NCI-H146 (cell line): ENCODE data around the gene MYMX.
A peak's percentile ranks its signal among the peaks of the same experiment; 100 is the strongest.

Experiments
- DNase-seq: peaks from one replicate; lab custom pipeline; 2025; lab: John Stamatoyannopoulos, UW

The MYMX gene

DNA sequence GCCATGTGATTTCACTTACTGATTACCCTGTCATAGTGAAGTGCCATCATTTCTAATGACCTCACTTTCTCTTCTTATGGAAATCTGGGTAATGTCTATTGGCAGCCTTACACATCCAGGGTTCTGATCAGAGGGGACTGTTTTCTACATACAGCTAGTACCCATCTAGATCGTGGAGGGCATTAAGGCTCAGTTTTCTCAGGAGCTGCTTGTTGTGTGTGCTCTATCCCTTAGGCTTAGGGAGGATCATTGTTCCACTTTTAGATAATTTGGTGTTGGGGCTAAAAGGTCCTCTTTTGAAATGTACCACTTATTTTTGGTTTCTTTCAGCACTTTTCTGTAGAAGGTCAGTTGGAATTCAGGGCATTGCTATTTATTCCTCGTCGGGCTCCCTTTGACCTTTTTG is 34.0 kb downstream of the MYMX start:
- no peak for DNase-seq

DNA sequence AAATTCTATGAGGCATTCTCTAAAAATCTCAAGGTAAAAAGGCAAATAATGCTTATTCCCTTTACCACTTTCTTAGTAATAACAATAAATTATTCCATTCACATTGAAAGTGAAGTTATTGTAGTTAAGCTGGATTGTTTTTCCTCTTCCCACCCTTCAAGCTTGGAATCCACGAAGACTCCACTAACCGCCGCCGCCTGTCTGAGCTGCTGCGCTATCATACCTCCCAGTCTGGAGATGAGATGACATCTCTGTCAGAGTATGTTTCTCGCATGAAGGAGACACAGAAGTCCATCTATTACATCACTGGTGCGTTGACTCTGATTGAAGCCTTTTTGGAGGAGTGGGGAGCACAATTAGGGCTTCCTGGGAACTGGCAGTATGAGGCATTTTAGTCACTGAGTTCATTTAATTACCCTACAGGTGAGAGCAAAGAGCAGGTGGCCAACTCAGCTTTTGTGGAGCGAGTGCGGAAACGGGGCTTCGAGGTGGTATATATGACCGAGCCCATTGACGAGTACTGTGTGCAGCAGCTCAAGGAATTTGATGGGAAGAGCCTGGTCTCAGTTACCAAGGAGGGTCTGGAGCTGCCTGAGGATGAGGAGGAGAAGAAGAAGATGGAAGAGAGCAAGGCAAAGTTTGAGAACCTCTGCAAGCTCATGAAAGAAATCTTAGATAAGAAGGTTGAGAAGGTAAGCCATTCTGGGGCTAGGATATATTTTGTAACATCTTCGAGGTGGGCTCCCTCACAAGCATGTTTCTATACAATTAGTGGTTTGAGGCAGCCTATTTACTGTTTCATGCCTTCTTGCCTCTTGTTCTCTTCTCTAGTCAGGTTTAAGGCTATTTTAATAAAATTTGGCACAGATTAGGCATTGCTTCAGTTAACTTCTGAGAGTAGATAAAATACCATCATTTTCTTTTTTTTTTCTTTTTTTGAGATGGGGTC is 35.1 kb downstream of the MYMX start:
- no peak for DNase-seq

GRCh38 chr6:44253307-44254101 is 36.8 kb downstream of the MYMX start:
- DNase-seq: peak; percentile 52

GRCh38 chr6:44254191-44255104 is 37.7 kb downstream of the MYMX start:
- no peak for DNase-seq

DNA sequence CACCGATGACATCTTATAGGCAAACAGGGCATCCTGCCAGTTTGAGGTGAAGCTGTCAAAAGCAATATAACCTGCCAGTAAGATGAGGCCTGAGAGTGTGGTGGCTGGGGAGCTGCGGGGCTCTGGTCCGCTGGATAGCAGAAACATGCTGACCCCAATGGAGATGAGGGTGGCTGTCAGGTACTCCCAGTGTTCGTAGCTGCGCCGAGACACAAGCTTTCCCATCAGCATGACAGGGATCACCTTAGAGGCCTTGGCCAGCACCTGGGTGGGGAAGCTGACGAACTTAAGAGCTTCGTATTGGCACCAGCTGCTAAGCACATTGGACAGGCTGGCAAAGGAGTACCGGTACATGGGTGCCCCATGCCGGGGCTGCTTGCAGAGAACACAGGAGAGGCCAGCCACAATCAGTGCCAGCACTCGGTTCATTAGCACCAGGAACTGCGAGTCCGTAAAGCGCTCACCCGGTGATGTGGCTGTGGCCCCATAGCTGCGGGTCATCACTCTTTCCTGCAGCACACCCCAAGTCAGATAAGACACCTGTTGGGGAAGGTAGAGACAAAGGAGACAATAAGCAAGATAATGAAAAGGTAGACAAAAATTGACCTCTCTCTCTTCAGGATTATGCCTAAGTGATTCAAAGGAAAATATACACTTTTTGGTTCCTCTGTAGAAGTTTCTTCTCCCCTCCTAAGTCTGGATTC is 38.5 kb downstream of the MYMX start:
- no peak for DNase-seq

- no peak for DNase-seq
Measured at GRCh38 chr6:44255871-44256774, 39.4 kb downstream of the MYMX start.

DNA sequence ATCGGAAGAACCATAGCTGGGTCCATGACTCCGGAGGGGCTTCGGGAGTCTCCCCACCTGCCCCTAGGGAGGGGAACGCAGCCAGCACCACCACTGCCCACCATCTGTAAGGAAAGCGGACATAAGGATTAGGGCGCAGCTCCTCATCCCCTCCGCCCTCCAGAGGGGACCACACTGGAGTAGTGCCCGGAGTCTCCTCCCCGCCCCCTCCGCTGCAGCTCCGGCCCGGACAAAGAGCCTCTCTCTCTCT is 40.0 kb downstream of the MYMX start:
- DNase-seq: no peak

DNA sequence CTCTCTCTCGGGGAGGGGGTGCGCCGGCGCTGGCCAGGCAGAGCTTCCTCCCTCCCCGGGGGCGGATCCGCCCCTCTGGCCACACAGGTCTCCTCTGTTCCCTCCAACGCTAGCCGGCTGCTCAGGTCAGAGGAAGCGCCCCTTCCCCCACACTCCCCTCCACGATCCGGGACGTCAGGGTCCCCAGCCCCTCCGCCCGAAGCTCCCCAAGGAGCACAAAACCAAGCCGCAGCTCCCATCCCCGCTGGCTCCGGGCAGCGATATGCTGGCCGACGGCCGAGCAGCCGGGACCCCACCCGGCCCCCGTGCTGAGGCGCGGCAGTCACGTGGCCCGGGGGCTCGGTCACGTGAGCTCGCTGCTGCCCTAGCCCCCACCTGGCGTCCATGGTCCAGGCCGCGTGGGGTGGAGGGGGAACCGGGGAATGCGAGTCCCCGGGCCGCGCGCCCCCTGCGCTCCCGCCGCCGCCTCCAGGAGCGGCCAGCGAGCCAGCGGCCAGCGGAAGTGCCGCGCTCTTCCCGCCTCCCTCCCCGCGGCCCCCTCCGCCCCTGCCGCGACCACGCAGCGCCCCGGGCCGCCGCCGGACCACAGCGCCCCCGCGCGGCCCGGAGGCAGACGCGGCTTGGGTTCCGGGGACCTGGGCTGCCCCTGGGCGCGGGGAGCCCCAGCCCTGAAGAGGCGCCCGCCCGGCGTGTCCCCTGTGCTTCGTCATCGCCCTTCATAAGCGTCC is 40.5 kb downstream of the MYMX start, which contains the start of gene SLC35B2:
Gene SLC35B2 (minus strand): TSS at position 504 of the 728 bp plus-strand sequence. CDS start 118 bp downstream, at position 386.
- DNase-seq: peak; percentile 89

DNA sequence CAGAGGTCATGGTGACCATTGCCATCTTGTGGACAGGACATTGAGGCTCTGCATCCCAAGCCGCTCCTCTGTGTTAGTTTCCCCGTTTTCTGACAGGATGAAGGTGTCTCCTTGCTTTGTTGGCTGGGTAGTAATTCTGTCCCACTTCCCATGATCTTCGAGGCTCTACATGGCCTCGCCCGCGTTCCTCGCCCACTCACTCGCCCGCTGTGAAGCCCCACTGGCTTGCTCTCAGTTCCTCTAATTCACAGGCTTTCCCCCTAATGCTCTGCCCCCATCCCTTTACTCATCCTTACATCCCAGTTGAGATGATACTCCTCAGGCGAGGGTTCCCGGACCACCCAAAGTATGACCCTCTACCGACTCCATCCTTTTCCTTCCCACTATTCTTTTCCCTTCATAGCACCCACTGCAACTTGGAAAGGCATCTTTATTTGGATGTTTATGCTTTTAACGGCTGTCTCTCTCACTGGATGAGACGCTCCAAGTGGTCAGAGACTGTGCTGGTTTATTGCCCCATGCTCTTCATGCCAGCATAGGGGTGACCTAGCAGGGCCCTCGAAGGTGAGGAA is 41.1 kb downstream of the MYMX start:
- no peak for DNase-seq

GRCh38 chr6:44258325-44258863 is 41.7 kb downstream of the MYMX start:
- DNase-seq: no peak

DNA sequence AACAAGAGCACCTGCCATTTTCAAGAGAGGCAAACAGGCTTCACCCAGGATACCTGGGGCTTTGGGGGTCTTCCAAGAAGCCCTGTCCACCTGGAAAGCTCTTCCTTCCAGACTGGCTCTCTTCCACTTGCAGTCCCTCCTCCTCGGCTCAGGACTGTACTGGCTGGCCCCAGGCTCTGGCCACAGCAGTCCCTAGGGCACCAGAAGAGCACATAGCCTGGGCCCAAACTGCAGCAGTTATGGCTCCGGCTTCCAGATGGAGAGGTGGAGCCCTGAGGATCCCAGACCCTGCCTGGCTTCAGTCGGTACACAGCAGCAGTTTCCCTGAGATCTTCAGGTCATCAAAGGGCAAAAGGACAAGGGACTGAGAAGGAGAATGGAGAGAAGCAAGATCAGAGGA is 42.2 kb downstream of the MYMX start:
- no peak for DNase-seq

DNA sequence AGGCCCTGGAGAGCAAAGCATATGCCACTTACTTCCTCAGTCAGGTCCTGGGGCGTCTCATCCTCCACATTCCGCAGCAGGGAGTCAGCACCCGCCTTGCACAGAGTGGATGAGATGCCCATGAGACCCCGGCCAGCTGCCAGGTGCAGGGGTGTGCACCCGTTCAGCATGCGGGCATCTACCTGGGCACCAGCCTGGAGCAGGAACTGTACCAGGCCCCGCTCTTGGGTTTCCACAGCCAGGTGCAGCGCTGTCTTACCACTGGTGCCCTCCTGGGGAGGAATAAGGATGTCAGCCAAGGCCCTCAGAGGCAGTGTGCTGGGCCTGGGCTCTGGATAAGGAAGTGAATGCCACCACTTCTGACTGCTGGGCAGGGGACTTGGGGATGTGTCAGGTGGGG is 43.3 kb downstream of the MYMX start:
- DNase-seq: no peak

DNA sequence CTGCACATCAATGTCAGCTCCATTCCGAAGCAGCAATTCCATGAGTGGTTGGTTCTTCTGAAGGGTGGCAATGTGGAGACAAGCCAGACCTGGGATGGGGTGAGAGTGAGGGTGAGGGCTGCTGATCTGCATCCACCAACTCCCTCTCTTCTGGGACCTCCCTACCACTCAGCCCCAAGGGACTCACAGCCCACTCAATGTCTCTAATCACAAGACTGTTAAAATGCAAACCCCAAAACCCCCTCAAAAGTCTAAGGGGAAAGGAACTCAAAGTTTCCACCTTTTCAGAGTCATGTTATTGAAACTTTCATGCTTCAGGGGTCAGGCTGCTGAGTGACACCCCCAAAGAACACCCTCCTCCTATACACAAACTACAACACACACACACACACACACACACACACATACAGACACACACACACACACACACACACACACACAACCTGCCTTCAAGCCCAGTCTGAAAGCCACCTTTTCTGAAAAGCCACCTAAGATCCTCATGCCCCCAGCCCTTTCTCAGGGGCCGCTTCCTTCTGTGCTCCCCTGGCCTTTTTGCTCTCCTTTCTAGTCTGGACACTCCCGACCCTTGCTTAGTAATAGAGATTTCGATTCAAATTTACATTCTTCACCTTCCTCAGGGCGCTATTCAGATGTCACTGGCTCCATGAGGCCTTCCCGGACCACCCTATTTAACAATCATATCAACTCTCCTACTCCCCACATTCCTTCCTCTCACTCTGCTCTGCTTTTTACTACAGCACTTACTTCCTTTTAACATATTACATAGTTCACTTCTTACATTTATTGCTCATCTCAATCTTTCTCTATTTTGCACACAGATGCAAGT is 43.9 kb downstream of the MYMX start:
- no peak for DNase-seq

- DNase-seq: no peak
Measured at GRCh38 chr6:44261581-44261980, 44.9 kb downstream of the MYMX start.

DNA sequence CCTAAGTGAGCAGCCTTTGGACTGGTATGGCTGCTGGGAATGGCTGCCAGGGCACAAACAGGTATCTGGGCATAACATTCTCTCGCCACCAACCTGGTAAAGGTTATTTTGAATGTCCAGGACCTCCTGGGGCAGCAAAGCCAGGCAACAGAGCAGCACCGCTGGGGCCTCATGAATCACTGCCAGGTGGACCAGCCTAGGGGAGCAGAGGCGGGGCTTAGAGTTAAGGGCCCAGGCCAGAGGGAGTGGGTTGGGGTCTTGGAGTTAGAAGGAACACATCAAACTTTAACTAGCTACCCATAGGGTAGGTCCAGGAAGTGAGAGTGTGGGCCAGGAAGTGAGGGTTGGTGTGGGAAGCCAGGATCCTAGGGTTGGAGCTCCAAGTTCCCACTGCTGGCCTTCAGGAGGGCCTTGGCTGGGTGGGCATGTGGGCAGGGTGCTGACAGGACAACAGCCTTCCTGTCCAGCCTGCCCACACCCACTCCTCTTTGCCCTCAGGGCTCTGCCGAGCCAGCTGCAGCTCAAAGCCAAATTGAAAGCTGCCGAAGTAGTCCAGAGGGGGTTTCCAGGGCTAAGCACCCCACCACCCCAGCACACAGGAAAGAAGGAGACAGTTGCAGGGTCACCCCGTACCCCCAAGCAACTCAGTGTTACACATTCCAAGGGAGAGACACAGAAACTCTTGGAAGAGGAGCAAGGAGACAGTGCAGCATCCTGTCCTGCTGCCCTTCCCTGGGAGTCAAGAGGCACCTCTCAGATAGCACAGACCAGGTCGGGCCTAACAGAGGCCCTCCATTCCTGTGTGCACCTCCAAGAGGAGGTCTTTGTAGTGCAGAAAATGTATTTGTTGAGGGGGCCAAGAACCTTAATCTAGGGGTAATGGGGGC is 46.0 kb downstream of the MYMX start:
- no peak for DNase-seq

- DNase-seq: no peak
Measured at GRCh38 chr6:44263354-44264100, 46.8 kb downstream of the MYMX start.
